COLO668 (cell line): ENCODE measurements around the gene GPR89A.
"Not testable (repeated sequence)": the region's sequence is repeated elsewhere in the genome, so short reads cannot be mapped to it uniquely, and the experiment has no call there.

Source experiments
- DNase-seq: peaks from one replicate; lab custom pipeline; 2025; ENCODE audit not compliant: unreplicated experiment; lab: John Stamatoyannopoulos, UW

Gene GPR89A

DNA sequence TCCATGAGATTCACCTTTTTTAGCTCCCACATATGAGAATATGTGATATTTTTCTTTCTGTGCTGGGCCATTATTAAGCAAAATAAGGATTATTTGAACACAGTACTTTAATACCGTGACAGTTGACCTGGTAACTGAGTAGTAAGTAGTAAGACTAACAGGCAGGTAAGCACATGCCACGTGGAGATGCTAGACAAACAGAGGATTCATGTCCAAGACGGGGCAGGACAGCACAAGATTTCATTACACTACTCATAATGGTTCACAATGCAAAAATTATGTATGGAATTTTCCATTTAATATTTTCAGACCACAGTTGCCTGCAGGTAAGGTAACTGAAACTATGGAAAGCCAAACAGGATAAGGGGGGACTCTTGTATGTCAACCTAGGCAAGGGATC lies 77.1 kb downstream of the GPR89A start:
- DNase-seq = not testable (repeated sequence)

- not testable (repeated sequence) for DNase-seq
Measured at GRCh38 chr1:145686078-145686477, 78.3 kb downstream of the GPR89A start.

GRCh38 chr1:145688328-145688727 lies 80.5 kb downstream of the GPR89A start:
- DNase-seq = no peak

DNA sequence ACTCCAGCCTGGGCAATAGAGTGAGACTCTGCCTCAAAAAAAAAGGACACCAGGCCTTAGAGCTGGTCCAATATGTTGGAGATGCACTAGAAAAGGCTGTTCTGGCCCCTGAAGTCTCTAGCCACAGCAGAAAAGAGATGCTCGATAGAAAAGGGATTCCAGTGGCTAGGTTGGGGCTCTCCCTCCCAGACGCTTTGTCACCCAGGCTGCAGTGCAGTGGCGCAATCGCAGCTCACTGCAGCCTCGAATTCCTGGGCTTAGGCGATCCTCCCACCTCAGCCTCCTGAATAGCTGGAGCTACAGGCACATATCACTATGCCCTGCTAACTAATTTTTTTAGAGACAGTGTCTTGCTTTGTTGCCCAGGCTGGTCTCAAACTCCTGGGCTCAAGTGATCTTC lies 81.1 kb downstream of the GPR89A start:
- no peak for DNase-seq

- DNase-seq = no peak
Measured at GRCh38 chr1:145689922-145690321, 82.1 kb downstream of the GPR89A start.

- DNase-seq = no peak
Measured at GRCh38 chr1:145690587-145691558, 83.1 kb downstream of the GPR89A start.

- DNase-seq = no peak
Measured at GRCh38 chr1:145692785-145693443, 85.1 kb downstream of the GPR89A start.

DNA sequence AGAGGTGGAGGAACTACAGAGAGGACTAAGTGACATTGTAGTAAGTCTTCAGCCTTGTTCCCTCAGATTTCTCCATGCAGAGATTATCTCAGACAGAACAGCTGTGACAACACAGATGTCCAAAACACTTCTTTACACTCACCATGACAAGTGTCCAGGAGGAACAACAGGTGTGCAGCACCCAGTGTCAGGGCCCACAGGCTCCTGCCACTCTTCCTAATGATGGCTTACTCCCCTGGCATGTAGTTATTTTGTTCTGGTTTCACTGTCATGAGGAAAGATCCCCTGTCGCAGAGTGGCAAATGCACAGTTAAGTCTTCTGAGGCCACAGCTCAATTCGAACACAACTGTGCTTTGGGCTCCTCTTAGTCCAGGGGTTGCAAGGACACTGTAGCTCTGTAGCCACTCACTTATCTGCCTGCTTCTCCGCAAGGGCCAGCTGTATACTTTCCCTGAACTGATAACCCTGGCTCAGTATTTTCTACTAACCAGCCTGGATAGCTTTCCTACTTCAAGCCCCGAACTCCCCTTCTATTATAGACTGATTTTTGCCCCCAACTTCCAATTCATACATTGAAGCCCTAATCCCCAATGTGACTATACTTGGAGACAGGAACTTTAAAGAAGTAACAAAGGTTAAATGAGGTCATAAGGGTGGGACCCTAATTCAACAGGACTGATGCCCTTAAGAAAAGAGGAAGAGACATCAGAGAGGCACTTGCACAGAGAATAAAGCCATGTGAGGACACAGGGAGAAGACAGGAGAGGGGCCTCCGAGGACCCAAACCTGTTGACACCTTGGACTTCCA lies 88.2 kb downstream of the GPR89A start:
- DNase-seq = no peak

GRCh38 chr1:145696630-145696960 lies 88.8 kb downstream of the GPR89A start:
- no peak for DNase-seq

DNA sequence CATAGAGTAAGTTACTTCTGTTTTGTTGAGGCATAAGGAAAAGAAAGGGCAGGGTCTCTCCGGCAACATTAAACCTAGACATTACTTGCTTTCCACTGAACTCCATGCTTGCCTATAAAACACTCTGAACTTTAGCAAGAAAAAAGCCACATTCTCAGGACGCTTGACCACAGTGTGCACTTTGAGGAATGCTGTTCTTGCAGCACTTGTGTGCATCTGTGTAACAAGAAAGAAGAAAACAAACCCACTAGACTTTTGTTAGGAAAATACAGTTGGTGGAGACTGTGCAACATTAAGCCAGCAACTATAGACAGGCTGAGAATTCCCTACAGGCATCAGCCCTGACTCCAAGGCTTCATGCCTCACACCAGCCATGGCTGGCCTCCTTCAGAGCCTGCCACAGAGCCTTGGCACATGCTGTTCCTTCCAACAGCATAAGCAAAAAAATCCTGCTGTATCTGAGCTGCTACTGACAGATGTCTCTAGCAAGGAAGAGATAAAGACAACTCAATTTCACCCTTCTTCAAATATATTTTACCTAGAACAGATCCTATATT lies 93.6 kb downstream of the GPR89A start:
- no peak for DNase-seq

DNA sequence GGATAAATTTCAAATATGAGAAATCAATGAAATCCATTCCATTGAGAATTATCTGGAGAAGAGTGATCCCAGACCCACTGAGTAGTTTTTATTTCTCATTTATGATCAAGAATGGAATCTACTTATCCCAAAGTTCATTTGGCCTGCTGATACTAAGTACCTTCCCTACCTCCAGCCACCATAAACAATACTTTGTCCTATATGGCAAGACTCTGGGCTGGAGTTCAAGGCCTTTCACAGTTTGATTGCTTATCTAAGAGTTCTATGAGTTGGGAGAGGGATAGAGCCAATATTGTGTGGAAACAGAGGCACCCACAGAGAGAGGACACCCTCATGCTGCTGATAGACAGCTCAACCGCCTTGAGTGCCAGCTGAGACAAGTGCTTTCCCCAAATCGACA lies 94.3 kb downstream of the GPR89A start:
- no peak for DNase-seq

DNA sequence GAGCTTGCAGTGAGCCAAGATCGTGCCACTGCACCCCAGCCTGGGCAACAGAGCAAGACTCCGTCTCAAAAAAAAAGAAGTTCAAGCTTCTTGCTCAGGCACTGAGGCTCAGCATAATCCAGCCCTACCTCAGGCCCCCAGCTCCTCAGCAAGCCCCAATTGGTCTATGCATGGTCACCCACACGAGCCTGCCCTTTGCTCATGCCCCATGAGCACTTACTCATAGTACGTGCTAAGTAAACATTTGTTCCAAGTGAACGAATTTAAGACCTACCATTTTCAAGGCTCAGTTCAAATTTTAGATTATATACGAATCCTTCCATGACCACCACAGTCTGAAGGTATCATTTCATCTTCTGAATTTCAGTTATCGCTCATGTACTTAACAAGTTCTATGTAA lies 95.0 kb downstream of the GPR89A start:
- DNase-seq = no peak

- no peak for DNase-seq
Measured at GRCh38 chr1:145705622-145706021, 97.8 kb downstream of the GPR89A start.

GRCh38 chr1:145706086-145706664 lies 98.4 kb downstream of the GPR89A start:
- no peak for DNase-seq

DNA sequence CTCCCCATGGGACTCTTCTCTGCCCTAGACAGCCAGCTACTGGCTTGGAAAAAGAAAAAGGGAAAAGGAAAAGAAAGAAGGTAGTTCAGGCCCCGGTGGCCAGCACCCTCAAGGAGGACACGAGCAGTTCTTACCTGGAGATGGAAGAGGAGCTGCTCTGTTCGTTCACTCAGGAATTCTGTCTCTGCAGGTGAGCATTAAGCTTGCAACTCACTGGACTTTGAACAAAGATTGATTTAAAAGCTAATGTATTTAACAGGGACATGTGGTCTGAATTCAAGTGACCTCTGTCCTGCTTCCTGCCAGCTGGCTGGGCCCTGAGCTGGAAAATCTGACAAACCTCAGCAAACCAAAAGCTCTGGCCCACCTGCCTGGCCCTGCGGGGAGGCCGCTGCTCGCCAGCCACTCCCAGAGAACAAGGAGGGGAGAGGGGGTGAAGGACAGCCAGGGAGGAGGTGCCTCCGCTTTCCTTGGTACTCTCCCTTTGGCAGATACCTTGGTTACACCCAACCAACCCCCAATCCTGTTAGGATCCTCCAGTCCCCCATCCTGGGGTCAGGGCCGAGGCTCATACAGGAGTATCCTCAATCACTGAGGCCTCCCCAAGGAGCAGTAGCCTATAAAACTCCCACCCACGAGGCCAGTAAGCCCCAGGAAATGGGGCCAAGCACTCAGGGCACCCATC lies 99.5 kb downstream of the GPR89A start, which contains the start of gene PDZK1:
Gene PDZK1 (minus strand): TSS at position 186 of the 685 bp plus-strand sequence. CDS start 19,347 bp downstream, outside the sequence.
- no peak for DNase-seq

DNA sequence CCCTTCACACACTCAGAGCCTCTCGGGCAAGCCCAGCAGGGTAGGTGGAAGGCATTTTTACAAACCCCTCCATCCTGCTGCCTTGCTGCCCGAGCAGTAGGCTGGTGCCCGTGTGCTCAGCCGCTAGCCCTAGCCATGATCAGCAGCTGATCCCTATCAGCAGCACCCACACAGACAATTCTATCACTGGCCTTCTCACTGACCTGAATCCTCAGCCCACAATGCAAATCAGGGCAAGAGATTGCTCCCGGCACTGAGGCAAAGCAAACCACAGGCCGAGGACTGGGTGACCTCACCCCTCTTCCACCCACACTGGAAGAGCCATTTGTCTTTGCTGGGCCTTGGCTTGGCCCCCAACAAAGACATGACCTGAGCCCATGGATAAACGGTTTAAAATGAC lies 100.3 kb downstream of the GPR89A start:
- DNase-seq = no peak

- DNase-seq = no peak
Measured at GRCh38 chr1:145710291-145711027, 102.7 kb downstream of the GPR89A start.

DNA sequence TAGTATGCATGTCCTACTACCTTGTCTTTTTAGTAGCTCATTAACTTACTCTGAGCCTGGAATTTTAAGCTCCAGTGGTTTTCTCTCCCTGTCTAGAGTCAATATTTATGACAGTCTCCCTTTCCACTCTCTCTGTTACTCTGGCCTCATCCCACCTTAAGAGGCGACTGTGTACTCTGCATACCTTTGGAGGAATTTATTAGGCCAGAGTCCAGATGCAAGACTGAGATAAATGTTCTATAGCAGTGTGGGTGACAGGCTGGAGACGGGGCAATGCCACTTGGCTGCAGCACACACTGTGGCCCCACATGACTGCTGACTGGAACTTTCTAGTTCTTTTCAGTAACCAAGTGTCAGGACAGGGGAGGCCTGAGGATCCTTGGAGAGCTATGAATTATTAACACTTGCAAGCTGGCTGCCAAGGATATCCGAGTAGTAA lies 103.4 kb downstream of the GPR89A start:
- DNase-seq = no peak

DNA sequence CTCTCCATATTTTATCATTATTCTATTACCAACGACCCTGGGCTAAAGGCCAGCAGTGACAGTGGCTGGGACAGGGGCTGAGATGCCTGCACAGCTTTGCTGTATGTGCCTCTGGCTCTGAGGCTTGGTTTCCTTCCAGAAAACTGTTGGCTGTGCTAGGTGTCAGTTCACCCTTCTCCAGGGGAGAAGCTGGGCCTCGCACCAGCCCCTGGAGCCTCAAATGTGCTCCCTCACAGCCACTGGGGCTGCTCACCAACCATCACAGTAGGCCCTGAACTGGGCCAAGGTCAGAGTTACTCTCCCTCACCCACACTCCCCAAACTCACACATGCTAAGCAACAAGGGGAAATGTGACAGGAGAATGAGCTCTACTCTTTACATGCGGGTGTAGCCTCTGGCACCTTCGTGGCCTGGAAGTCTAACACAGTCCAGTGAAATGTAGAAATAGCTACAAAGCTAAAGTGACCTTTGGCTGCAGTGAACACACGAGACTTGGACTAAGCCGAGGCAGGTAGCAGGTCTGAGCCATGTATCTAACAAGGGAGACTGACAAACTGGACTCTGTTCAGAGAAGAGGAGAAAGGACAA lies 106.8 kb downstream of the GPR89A start:
- DNase-seq = no peak
